ENCODE data around the gene SPTSSA.
"Not testable (repeated sequence)": the region's sequence is repeated elsewhere in the genome, so short reads cannot be mapped to it uniquely, and the experiment has no call there.

- TF ChIP-seq CTCF (IDR thresholded peaks at IDR 0.05); EZH2 (IDR thresholded peaks at IDR 0.05; ENCODE audit: borderline replicate concordance, insufficient read depth, low read depth, low read length, poor library complexity, severe bottlenecking): not testable (repeated sequence)
These were observed 34.0 kb downstream of the SPTSSA start for GRCh38 chr14:34428102-34428466.

All from B cell (primary cell).